Testis (tissue), 3 donors: ENCODE data around the gene LRRC36. TPM values are rescaled to one million over a fixed set of nuclear protein-coding genes. Genes with fewer than 3 reads are reported as not detected.
"Not testable (repeated sequence)": the region's sequence is repeated elsewhere in the genome, so short reads cannot be mapped to it uniquely, and the experiment has no call there.

Source experiments
- DNase-seq: peaks from one replicate; pipeline ENCODE4 v3.0.0-alpha.2; 2019
- H3K27ac ChIP-seq, 2 donors: fragments of 200-600 bp; sonication (generic); one replicate each; pipeline ENCODE4 v1.5.1; 2019
- H3K27me3 ChIP-seq: fragments of 200-600 bp; sonication (generic); one replicate; pipeline ENCODE4 v1.5.1; 2019
- H3K36me3 ChIP-seq: fragments of 200-600 bp; sonication (generic); one replicate; pipeline ENCODE4 v1.5.1; 2017; ENCODE audit warnings: low read depth; ENCODE audit errors: missing control alignments
- H3K4me1 ChIP-seq: fragments of 200-600 bp; sonication (generic); one replicate; pipeline ENCODE4 v1.5.1; 2019
- H3K4me3 ChIP-seq, 2 donors: fragments of 200-600 bp; sonication (generic); one replicate each; pipeline ENCODE4 v1.5.1; 2017 to 2019
- H3K9me3 ChIP-seq: fragments of 200-600 bp; sonication (generic); one replicate; pipeline ENCODE4 v1.5.1; 2017
- POLR2A ChIP-seq: fragments of 450-650 bp; IDR thresholded peaks from one replicate; pipeline ENCODE4 v1.6.1; 2017; ENCODE audit warnings: antibody characterized with exemption, mild to moderate bottlenecking, moderate library complexity
- WGBS, 2 donors: methylation state at CpG; one replicate each; pipeline ENCODE4 v1.1.5; 2018; 5-methylcytosine and 5-hydroxymethylcytosine counted together
- intact Hi-C: fragments of 100-400 bp; cut with DNase I; formaldehyde crosslinking; loops from one replicate; pipeline ENCODE4 v1.15.1; 2023; ENCODE audit warnings: low total_unique reads
- polyA plus RNA-seq: library from polyadenylated mRNA; stranded (reverse); fragments of 350-450 nt; fragmentation: Illumina TruSeq; extraction: RNeasy Lipid Tissue Mini Kit (QIAGEN cat#74804); gene quantifications from one replicate; pipeline ENCODE4 v1.2.3, GENCODE V29; 2014; ENCODE audit warnings: low read depth, low replicate concordance; ENCODE audit not compliant: insufficient read depth
- total RNA-seq, 2 donors: library from RNA; depleted of rRNA; stranded (reverse); fragments of >200 nt; gene quantifications; one replicate each; pipeline ENCODE4 v1.2.3, GENCODE V29; 2016
- TF ChIP-seq, protein P1 (sequence below), 3 experiments: fragments of 450-650 bp in 2 of 3; fragments of 200-600 bp in 1 of 3; sonication (generic) in 1 of 3; IDR thresholded peaks; one replicate each; pipeline ENCODE4 v1.5.1; 2016 to 2019; ENCODE audit warnings: antibody characterized with exemption in 3 of 3, mild to moderate bottlenecking in 2 of 3, moderate library complexity in 1 of 3

Gene LRRC36
- total and polyA plus RNA-seq, 3 donors from 2014 or later = 28.3 to 94.5 (median 40.9) TPM

GRCh38 chr16:67409631-67410030 is 83.0 kb downstream of the LRRC36 start:
- Histone ChIP-seq H3K36me3 (no peaks in the 10 kb centered on the region), H3K27me3 (no peaks in the 10 kb centered on the region), H3K27ac (no peak overlapping the region), H3K9me3 (no peaks in the 10 kb centered on the region), H3K4me1 (peaks cover 15% of the 10 kb centered on the region), H3K4me3 (no peak overlapping the region)
- TF ChIP-seq, protein P1, sequence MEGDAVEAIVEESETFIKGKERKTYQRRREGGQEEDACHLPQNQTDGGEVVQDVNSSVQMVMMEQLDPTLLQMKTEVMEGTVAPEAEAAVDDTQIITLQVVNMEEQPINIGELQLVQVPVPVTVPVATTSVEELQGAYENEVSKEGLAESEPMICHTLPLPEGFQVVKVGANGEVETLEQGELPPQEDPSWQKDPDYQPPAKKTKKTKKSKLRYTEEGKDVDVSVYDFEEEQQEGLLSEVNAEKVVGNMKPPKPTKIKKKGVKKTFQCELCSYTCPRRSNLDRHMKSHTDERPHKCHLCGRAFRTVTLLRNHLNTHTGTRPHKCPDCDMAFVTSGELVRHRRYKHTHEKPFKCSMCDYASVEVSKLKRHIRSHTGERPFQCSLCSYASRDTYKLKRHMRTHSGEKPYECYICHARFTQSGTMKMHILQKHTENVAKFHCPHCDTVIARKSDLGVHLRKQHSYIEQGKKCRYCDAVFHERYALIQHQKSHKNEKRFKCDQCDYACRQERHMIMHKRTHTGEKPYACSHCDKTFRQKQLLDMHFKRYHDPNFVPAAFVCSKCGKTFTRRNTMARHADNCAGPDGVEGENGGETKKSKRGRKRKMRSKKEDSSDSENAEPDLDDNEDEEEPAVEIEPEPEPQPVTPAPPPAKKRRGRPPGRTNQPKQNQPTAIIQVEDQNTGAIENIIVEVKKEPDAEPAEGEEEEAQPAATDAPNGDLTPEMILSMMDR (IDR thresholded peaks at IDR 0.05) = no peak
- no peak for TF ChIP-seq POLR2A
- no peak for DNase-seq
- intact Hi-C loops = no loop called here
- 82 to 83% methylated on average over 7 to 9 of the region's 9 CpGs for WGBS, 2 donors

GRCh38 chr16:67411339-67411738 is 84.7 kb downstream of the LRRC36 start:
- Histone ChIP-seq H3K4me3 (no peak overlapping the region), H3K4me1 (peaks cover 19% of the 10 kb centered on the region), H3K9me3 (no peaks in the 10 kb centered on the region), H3K27ac (no peak overlapping the region), H3K27me3 (no peaks in the 10 kb centered on the region), H3K36me3 (no peaks in the 10 kb centered on the region)
- no peak for DNase-seq
- TF ChIP-seq, protein P1 (IDR thresholded peaks at IDR 0.05) = no peak
- no peak for TF ChIP-seq POLR2A
- intact Hi-C loops = no loop called here
- 86 to 94% methylated on average over 3 of the region's 3 CpGs for WGBS, 2 donors

DNA sequence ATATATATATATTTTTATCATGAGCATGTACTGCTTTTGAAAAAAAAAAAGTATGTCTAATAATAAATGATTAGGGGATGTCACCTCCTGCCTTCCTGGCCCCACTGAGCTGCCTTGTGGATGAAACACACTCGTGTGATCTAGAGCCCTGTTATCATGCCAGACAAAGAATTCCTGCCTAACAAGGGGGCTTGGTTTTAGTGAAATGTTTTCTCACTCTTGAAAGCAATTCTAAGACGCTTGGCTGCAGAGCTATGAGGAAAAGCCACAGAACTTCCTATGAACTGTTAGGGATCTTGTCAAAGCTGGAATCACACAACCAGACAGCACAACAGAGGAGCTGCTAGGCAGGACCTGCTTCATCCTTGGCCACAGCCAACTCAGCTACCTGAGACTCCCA is 85.7 kb downstream of the LRRC36 start:
- H3K27ac ChIP-seq = no peak overlapping the region
- H3K4me3 ChIP-seq = no peak overlapping the region
- H3K36me3 ChIP-seq = no peaks in the 10 kb centered on the region
- H3K4me1 ChIP-seq = peaks cover 23% of the 10 kb centered on the region
- H3K27me3 ChIP-seq = no peaks in the 10 kb centered on the region
- no peaks in the 10 kb centered on the region for H3K9me3 ChIP-seq
- WGBS, 2 donors = 37 to 72% methylated on average over 2 of the region's 2 CpGs
- TF ChIP-seq, protein P1 (IDR thresholded peaks at IDR 0.05) = no peak
- TF ChIP-seq POLR2A = no peak
- DNase-seq = no peak
- intact Hi-C loops = no loop called here

- intact Hi-C loops = no loop called here
- Histone ChIP-seq H3K9me3 (no peaks in the 10 kb centered on the region), H3K27me3 (no peaks in the 10 kb centered on the region), H3K27ac (peak overlapping the region; percentile 5 to 45), H3K4me3 (no peak overlapping the region), H3K36me3 (no peaks in the 10 kb centered on the region), H3K4me1 (peaks cover 27% of the 10 kb centered on the region)
- DNase-seq = no peak
- 35 to 40% methylated on average over 6 of the region's 6 CpGs for WGBS, 2 donors
- TF ChIP-seq POLR2A = no peak
- TF ChIP-seq, protein P1 (IDR thresholded peaks at IDR 0.05) = no peak
Measured at GRCh38 chr16:67413978-67414911, 87.6 kb downstream of the LRRC36 start.

DNA sequence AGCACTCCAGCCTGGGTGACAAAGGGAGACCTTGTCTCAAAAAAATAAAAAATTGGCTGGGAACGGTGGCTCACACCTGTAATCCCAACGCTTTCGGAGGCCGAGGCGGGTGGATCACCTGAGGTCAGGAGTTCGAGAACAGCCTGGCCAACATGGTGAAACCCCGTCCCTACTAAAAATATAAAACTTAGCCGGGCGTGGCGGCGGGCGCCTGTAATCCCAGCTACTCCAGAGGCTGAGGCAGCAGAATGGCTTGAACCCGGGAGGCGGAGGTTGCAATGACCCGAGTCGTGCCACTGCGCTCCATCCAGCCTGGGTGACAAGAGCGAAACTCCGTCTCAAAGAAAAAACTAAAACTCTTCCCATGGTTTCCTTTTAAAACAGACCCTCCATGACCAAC is 88.8 kb downstream of the LRRC36 start:
- peak overlapping the region; percentile 71 to 85 for H3K4me3 ChIP-seq
- DNase-seq, intact Hi-C loops, H3K36me3 ChIP-seq, H3K27me3 ChIP-seq, H3K9me3 ChIP-seq: not testable (repeated sequence)
- 51 to 83% methylated on average over 19 of the region's 19 CpGs for WGBS, 2 donors
- H3K27ac ChIP-seq = peak overlapping the region in 1 of 2 donors; percentile 89
- H3K4me1 ChIP-seq = peaks cover 27% of the 10 kb centered on the region
